GM19467 (cell line): ENCODE data around the gene ADCY3.

Experiments
- ATAC-seq: cut with Tn5 transposase; IDR thresholded peaks from one replicate; pipeline ENCODE4 v1.9.1; 2021; ENCODE audit warnings: mild to moderate bottlenecking, moderate library complexity; ENCODE audit not compliant: unreplicated experiment

ADCY3 gene

GRCh38 chr2:24908461-24908901, 11.6 kb downstream of the ADCY3 start:
- no peak for ATAC-seq

GRCh38 chr2:24907116-24907515, 12.9 kb downstream of the ADCY3 start:
- no peak for ATAC-seq

- no peak for ATAC-seq
These were observed 13.6 kb downstream of the ADCY3 start for GRCh38 chr2:24906466-24906865.

GRCh38 chr2:24903161-24904103, 16.6 kb downstream of the ADCY3 start:
- ATAC-seq = no peak

- ATAC-seq = no peak
These were observed 20.6 kb downstream of the ADCY3 start for GRCh38 chr2:24899361-24899910.

- ATAC-seq = no peak
These were observed 21.6 kb downstream of the ADCY3 start for GRCh38 chr2:24898122-24899109.

GRCh38 chr2:24894750-24895149, 25.3 kb downstream of the ADCY3 start:
- no peak for ATAC-seq

GRCh38 chr2:24893934-24894333, 26.1 kb downstream of the ADCY3 start:
- no peak for ATAC-seq

GRCh38 chr2:24892928-24893327, 27.1 kb downstream of the ADCY3 start:
- ATAC-seq = no peak

- no peak for ATAC-seq
These were observed 28.8 kb downstream of the ADCY3 start for GRCh38 chr2:24891201-24891600.

GRCh38 chr2:24889221-24889620, 30.8 kb downstream of the ADCY3 start:
- no peak for ATAC-seq

- ATAC-seq = no peak
These were observed 31.9 kb downstream of the ADCY3 start for GRCh38 chr2:24888177-24888576.

- no peak for ATAC-seq
These were observed 32.6 kb downstream of the ADCY3 start for GRCh38 chr2:24887307-24887874.

GRCh38 chr2:24886691-24887304, 33.2 kb downstream of the ADCY3 start:
- no peak for ATAC-seq

- no peak for ATAC-seq
These were observed 33.9 kb downstream of the ADCY3 start for GRCh38 chr2:24886126-24886501.

GRCh38 chr2:24885221-24886125, 34.6 kb downstream of the ADCY3 start:
- ATAC-seq = no peak

- ATAC-seq = no peak
These were observed 36.1 kb downstream of the ADCY3 start for GRCh38 chr2:24883946-24884345.

GRCh38 chr2:24881623-24882022, 38.4 kb downstream of the ADCY3 start:
- ATAC-seq = no peak

- ATAC-seq = no peak
These were observed 38.9 kb downstream of the ADCY3 start for GRCh38 chr2:24881158-24881557.
